Activated CD4-positive, alpha-beta T cell treated with anti-CD3 and anti-CD28 coated beads for 4 hours (primary cell): ENCODE measurements around the gene RAB30.

Experiments used
- DNase-seq, 2 donors: peaks; one replicate each; pipeline ENCODE4 v3.0.0-alpha.2; 2020

RAB30 gene

DNA sequence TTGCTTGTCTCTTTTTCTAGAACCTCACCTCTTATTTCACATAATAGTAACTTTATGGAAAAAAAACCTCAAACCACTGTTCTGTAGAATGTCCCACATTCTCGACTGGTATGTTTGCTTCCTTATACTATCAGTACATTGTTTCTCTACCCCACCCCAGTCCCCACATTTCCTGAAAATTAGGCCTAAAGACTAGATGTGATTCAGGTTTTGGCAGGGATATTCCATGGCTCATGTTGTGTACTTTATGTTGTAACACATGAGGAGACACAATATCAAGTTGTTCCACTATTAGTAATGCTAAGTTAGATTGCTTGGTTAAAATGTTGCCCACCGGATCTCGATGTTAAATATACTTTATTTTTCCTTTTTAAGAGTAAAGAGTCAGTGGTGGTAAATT, 135.4 kb downstream of the RAB30 start:
- no peak for DNase-seq

DNA sequence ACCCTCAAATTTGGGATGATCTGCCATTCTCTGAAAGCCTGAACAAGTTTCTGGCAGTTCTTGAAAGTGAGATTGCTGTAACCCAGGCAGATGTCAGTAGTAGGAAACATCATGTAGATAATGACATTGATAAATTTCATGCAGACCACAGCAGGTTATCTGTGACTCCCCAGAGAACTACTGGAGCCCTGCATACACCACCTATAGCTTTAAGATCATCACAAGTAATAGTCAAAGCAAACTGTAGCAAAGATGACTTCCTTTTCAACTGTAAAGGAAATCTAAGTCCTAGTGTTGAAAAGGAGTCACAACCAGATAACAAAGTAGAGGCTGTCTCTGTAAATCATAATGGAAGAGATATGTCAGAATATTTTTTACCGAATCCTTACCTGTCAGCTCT, 139.1 kb downstream of the RAB30 start:
- DNase-seq: no peak

DNA sequence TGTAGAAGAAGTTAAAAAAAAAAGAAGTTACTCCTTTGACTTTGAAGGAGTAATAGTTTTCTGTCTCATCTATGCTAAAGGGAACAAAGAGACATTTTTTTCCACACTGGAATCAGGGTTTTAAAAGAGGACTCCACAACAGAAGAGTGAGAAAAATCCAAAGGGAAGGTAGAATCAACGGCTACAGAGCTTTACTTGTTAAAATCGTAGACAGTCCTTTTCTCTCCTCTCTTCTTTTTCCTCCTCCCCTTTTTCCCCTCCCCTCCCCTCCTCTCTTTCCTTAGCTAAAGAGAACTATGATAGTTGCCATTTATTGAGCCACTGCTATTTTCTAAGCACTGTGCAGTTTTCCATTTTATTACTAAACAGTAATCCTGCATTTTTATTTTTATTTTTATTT, 141.0 kb downstream of the RAB30 start:
- DNase-seq: no peak

DNA sequence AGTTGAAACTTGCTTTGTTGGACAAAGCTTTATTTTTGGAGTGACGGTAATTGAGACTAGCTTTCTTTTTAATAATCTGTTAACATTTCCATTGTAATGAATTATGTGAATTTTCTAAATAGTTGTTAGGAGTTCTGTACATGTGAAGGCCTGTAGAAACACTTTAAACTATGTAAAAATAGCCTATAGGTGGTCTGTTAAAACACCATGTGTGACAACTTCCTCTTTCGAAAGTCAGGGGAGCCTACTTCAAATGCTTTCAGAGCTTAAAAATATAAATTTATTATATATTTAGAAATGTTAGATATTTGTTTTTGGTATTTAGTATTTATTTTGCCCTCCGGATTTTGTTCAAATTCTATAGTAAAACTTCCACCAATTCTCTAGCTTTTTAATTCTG, 141.5 kb downstream of the RAB30 start:
- DNase-seq: no peak

DNA sequence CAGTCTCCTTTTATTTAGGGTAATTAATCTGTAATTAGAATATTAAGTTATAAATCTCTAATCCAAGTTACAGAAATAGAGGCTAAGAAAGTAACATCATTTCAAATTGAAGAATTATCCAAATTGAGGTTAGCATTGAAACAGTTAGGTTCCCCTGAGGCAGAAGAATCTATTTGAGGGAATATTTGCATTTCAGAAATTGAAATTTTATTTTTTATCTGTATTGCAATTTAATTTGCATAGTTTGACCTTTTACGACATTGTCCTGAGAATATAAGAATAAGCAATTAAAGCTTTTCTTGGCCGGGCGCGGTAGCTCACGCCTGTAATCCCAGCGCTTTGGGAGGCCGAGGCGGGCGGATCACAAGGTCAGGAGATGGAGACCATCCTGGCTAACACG, 142.6 kb downstream of the RAB30 start:
- no peak for DNase-seq

DNA sequence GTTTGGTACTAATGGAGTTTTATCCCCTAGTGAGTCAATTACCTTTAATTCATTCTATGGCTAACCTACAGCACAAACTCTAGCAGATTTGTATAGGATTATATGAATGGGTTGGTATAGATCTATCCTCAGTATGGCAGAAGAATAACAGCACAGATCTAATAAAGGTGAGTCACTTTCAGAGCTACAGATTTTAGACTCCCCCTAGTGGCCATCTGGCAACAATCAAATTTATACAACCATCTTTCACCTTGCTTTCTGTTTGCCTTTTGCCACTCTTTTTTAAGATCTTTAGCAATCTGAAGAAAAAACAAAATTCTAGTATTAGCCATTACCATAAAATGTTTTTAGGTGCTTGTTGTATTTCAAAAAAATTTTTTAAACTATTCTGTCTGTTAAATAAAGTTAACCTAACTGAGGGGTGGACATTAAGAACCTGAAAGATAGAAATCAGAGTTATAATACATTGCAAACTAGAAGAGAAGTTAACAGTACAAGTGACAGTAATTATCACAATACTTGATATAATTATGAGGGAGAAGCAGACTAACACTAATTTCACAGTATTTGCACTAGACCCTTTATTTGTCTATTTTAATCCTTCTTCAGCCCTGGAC, 144.3 kb downstream of the RAB30 start:
- DNase-seq: peak; percentile 31 to 45

DNA sequence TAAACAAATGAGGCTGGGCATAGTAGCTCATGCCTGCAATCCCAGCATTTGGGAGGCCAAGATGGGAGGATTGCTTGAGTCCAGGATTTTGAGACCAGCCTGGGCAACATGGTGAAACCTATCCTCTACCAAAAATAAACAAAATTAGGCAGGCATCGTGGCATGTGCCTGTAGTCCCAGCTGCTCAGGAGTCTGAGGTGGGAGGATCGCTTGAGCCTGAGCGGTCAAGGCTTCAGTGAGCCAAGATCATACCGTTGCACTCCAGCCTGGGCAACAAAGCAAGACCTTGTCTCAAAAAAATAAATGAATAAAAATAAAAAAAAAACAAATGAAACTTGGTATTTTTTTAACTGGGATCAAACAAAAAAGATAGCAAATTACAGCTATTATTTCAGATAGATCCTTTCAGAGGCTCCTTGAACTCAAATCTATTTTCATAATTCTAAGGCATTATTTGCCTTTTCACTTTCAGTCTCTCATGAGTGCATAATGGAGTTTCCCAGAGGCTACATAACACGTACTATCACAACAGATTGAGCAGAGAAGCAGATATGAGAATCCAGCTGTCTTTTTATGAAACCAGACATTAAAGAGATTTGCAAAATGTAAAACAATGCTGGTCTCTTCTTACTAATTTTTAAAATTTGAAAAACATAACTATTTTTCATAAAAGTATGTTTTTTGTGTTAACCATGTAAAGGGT, 147.0 kb downstream of the RAB30 start:
- no peak for DNase-seq
